GM12878 (cell line): ENCODE measurements around the gene C9orf50. TPM values are rescaled to one million over a fixed set of nuclear protein-coding genes. Genes with fewer than 3 reads are reported as not detected.

ENCODE experiments used
- ATAC-seq: fragments of 200-7000 bp; cut with Tn5 transposase; 3 replicates; pipeline ENCODE4 v1.9.1; 2020; ENCODE audit warnings: mild to moderate bottlenecking, moderate library complexity
- BruUV-seq: library from RNA; stranded (reverse); fragments of 400-500 nt; replicated peaks from 2 replicates; lab custom pipeline; 2021; lab: Mats Ljungman, UMichigan
- CTCF ChIA-PET: fragments of 300-600 bp; sonication (Branson Sonifier 250); formaldehyde crosslinking; extraction: SDS; loops from one replicate; lab custom pipeline; 2021; ENCODE audit warnings: inconsistent platforms; lab: Yijun Ruan, JAX
- POLR2A ChIA-PET: fragments of 350-600 bp; formaldehyde crosslinking; extraction: SDS; loops from one replicate; lab custom pipeline; 2021; ENCODE audit warnings: inconsistent platforms; lab: Charles Lee
- RAD21 ChIA-PET: fragments of 300-600 bp; sonication (Branson Sonifier 250); formaldehyde crosslinking; loops from one replicate; lab custom pipeline; 2023; ENCODE audit warnings: antibody characterized with exemption; ENCODE audit not compliant: unreplicated experiment; lab: Charles Lee
- SMC1A ChIA-PET: fragments of 300-600 bp; sonication (Branson Sonifier 250); formaldehyde crosslinking; loops from one replicate; lab custom pipeline; 2023; ENCODE audit not compliant: unreplicated experiment, uncharacterized antibody; lab: Charles Lee
- DNase-seq: peaks from one replicate; pipeline ENCODE4 v3.0.0-alpha.2; 2011; ENCODE audit warnings: low read depth, low spot score
- FAIRE-seq: peaks from 3 replicates; lab custom pipeline; 2011; peaks lifted over from hg19 to GRCh38; lab: Jason Lieb, UNC
- H2AFZ ChIP-seq: 2 replicates; pipeline ENCODE4 v1.6.0; 2011; ENCODE audit warnings: low read depth, low read length, control low read depth; ENCODE audit not compliant: control insufficient read depth
- H3K27ac ChIP-seq: 2 replicates; pipeline ENCODE4 v1.5.1; 2011; ENCODE audit warnings: control low read depth; ENCODE audit not compliant: control insufficient read depth, insufficient read depth
- H3K27me3 ChIP-seq, 2 experiments: replicated peaks in 1 of 2; 2 replicates each; pipeline versions ENCODE4 v1.6.0 to v1.6.1; 2011; ENCODE audit warnings: low read length in 1 of 2; ENCODE audit not compliant: control insufficient read depth in 2 of 2, insufficient read depth in 2 of 2
- H3K36me3 ChIP-seq, 2 experiments: 2 replicates each; pipeline ENCODE4 v1.5.1; 2011; ENCODE audit warnings: low read length in 1 of 2; ENCODE audit not compliant: control insufficient read depth in 2 of 2, insufficient read depth in 2 of 2
- H3K4me1 ChIP-seq: 2 replicates; pipeline ENCODE4 v1.6.1; 2011; ENCODE audit warnings: mild to moderate bottlenecking, low read length, moderate library complexity, mixed read lengths; ENCODE audit not compliant: control insufficient read depth, insufficient read depth
- H3K4me2 ChIP-seq: 2 replicates; pipeline ENCODE4 v1.6.0; 2011; ENCODE audit warnings: control low read depth; ENCODE audit not compliant: control insufficient read depth, insufficient read depth
- H3K4me3 ChIP-seq: fragments of 200-600 bp; sonication (generic); 2 replicates; pipeline ENCODE4 v1.5.1; 2016
- H3K79me2 ChIP-seq: 2 replicates; pipeline ENCODE4 v1.6.0; 2011; ENCODE audit warnings: low read length; ENCODE audit not compliant: control insufficient read depth, insufficient read depth
- H3K9ac ChIP-seq: 2 replicates; pipeline ENCODE4 v1.8.0; 2011; ENCODE audit warnings: low read length, control low read depth, mixed read lengths; ENCODE audit not compliant: control insufficient read depth, insufficient read depth
- H3K9me3 ChIP-seq: replicated peaks from 3 replicates; pipeline ENCODE4 v1.5.1; 2011; ENCODE audit warnings: mild to moderate bottlenecking, low read length; ENCODE audit not compliant: control insufficient read depth, insufficient read depth
- H4K20me1 ChIP-seq: 2 replicates; pipeline ENCODE4 v1.6.0; 2011; ENCODE audit not compliant: control insufficient read depth, insufficient read depth
- CEBPB ChIP-seq, 2 experiments: fragments of 150-350 bp in 1 of 2; IDR thresholded peaks; 2 replicates each; pipeline ENCODE4 v1.6.1; 2012 to 2014; ENCODE audit warnings: low read depth in 2 of 2, low read length in 2 of 2, borderline replicate concordance in 1 of 2, inconsistent platforms in 1 of 2
- CEBPZ ChIP-seq: fragments of 150-350 bp; IDR thresholded peaks from 2 replicates; pipeline ENCODE4 v1.6.1; 2016; ENCODE audit warnings: low read depth, low read length
- CTCF ChIP-seq, 3 experiments: IDR thresholded peaks in 2 of 3; conservative IDR thresholded peaks in 1 of 3; 2 replicates each; pipeline ENCODE4 v1.5.1; 2011; ENCODE audit warnings: low read depth in 3 of 3, low read length in 3 of 3, mild to moderate bottlenecking in 3 of 3, control low read depth in 2 of 3, moderate library complexity in 2 of 3, inconsistent platforms in 1 of 3, mixed read lengths in 1 of 3; ENCODE audit not compliant: control insufficient read depth in 2 of 3, insufficient read depth in 1 of 3; ENCODE audit errors: extremely low read depth in 1 of 3
- FOXM1 ChIP-seq: IDR thresholded peaks from 2 replicates; pipeline ENCODE4 v1.6.1; 2012; ENCODE audit warnings: low read depth, mild to moderate bottlenecking, inconsistent platforms, low read length, moderate library complexity
- GATAD2B ChIP-seq: fragments of 450-650 bp; conservative IDR thresholded peaks from 2 replicates; pipeline ENCODE4 v1.6.1; 2017; ENCODE audit warnings: low read depth, mild to moderate bottlenecking, moderate library complexity
- HDAC6 ChIP-seq: fragments of 200-600 bp; sonication (generic); IDR thresholded peaks from one replicate; pipeline ENCODE4 v1.8.0; 2017; ENCODE audit warnings: antibody characterized with exemption; ENCODE audit not compliant: unreplicated experiment
- HDGF ChIP-seq: fragments of 450-650 bp; IDR thresholded peaks from 2 replicates; pipeline ENCODE4 v1.6.1; 2016; ENCODE audit warnings: antibody characterized with exemption
- POLR2A ChIP-seq: IDR thresholded peaks from 2 replicates; pipeline ENCODE4 v1.6.1; 2011; ENCODE audit warnings: low read depth, mild to moderate bottlenecking, low read length
- SMAD5 ChIP-seq: IDR thresholded peaks from 2 replicates; pipeline ENCODE4 v1.6.1; 2016; ENCODE audit warnings: antibody characterized with exemption, low read depth
- SMARCA5 ChIP-seq: fragments of 450-650 bp; IDR thresholded peaks from 2 replicates; pipeline ENCODE4 v1.6.1; 2017; ENCODE audit warnings: mild to moderate bottlenecking
- SPI1 ChIP-seq: IDR thresholded peaks from 2 replicates; pipeline ENCODE4 v1.6.1; 2011; ENCODE audit warnings: low read depth, mild to moderate bottlenecking, low read length, moderate library complexity, borderline replicate concordance; ENCODE audit not compliant: insufficient read depth
- TAF1 ChIP-seq: IDR thresholded peaks from 2 replicates; pipeline ENCODE4 v1.6.1; 2011; ENCODE audit warnings: mild to moderate bottlenecking, low read depth, low read length, borderline replicate concordance
- TARDBP ChIP-seq: IDR thresholded peaks from 2 replicates; pipeline ENCODE4 v1.6.1; 2016; ENCODE audit warnings: borderline replicate concordance
- WRNIP1 ChIP-seq: IDR thresholded peaks from 2 replicates; pipeline ENCODE4 v1.6.1; 2011; ENCODE audit warnings: low read depth, low read length, improper control_type of control experiment, borderline replicate concordance
- ZBED1 ChIP-seq: IDR thresholded peaks from 2 replicates; pipeline ENCODE4 v1.6.1; 2016; ENCODE audit warnings: borderline replicate concordance
- WGBS: methylation state at CpG from one replicate; pipeline ENCODE4 v1.1.6; 2016; ENCODE audit warnings: low lambda C conversion rate; ENCODE audit not compliant: insufficient replicate concordance, insufficient coverage; ENCODE audit errors: missing lambda C conversion rate; 5-methylcytosine and 5-hydroxymethylcytosine counted together
- in situ Hi-C: fragments of 300-500 bp; cut with MboI; formaldehyde crosslinking; loops from 9 replicates; pipeline ENCODE4 v1.14.3; 2018; ENCODE audit warnings: mixed read lengths
- intact Hi-C: fragments of 100-400 bp; cut with micrococcal nuclease; formaldehyde crosslinking; loops from one replicate; pipeline ENCODE4 v1.14.2; 2022; ENCODE audit not compliant: unreplicated experiment
- polyA plus RNA-seq, 11 experiments: library from polyadenylated mRNA; depleted of rRNA in 4 of 11; unstranded in 6 of 11; stranded (reverse) in 5 of 11; fragments of >200 nt; fragmentation: Nextera tagmentation in 4 of 11; fragmentation: Illumina TruSeq in 1 of 11; extraction: Ambion mirVana in 4 of 11; extraction: Trizol in 1 of 11; gene quantifications; 1 replicate in 1 of 11; 2 replicates in 10 of 11; pipeline versions ENCODE4 v1.2.1 to v1.2.3, GENCODE V29; 2011 to 2016; ENCODE audit warnings: inconsistent platforms in 2 of 11, missing spikeins in 2 of 11, low read depth in 1 of 11
- total RNA-seq, 4 experiments: library from RNA; depleted of rRNA in 3 of 4; stranded (reverse); fragments of >200 nt in 3 of 4; fragmentation: Illumina TruSeq in 1 of 4; extraction: Trizol in 1 of 4; gene quantifications; 2 replicates each; pipeline versions ENCODE4 v1.2.1 to v1.2.3, GENCODE V29; 2013 to 2021

The C9orf50 gene
- total and polyA plus RNA-seq, 10 of the 15 experiments (the other 5 are each of a cell fraction or from before 2014, with no cell fraction given), result not detected

- TF ChIP-seq HDGF (no peak), WRNIP1 (no peak), SMAD5 (no peak)
Measured at GRCh38 chr9:129623331-129623730, 2.4 kb upstream of the C9orf50 start (continued).

DNA sequence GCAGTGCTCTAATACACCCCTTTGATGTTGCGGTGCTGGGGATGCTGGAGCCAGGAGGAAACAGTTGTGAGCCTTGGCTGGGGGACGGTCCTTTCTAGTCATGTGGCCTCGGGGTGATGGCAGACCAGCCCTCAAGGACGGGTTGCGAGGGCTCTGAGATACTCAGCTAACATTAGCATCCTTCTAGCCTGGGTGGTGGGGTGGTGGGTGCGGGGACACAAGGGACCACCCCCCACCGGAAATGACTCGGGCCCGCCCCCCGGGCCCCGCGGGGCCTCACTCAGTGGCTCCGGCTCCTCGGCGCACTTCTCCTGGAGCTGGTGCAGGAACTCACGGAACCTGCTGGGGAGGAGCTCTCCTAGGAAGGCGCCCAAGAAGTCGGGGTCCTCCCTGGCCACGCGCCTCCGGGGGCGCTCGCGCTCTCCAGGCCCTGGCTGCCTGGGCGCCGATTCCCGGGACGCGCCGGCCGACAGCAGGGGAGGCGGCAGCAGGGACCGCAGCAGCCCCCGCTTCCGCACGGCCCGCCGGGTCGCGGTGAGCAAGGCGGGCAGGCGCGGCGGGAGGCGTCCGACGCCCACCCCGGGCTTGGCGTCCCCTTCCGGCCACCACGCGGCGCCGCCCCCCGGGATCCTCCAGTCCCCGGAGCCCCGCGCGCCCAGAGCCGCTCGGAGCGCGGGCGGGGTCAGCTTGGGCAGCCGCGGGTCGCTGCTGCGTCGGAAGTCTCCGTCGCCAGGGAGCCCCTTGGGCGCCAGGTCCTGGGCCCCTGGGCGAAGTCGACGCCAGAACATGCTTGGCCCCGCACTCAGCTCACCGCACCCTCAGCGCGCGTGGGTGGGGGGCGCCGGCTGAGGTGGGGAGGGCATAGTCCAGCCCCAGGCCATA lies 873 bp downstream of the C9orf50 start:
- TF ChIP-seq TARDBP (no peak), CEBPZ (no peak), FOXM1 (no peak), SMARCA5 (no peak), ZBED1 (no peak), SPI1 (no peak), TAF1 (no peak), CEBPB (IDR thresholded peaks at IDR 0.05; ENCODE audit: borderline replicate concordance in 1 of 2, low read depth in 2 of 2, low read length in 2 of 2) (no peak), POLR2A (no peak), CTCF (IDR thresholded peaks at IDR 0.05 in 2 of 3, conservative IDR thresholded peaks at IDR 0.05 in 1 of 3; ENCODE audit: control insufficient read depth in 2 of 3, extremely low read depth in 1 of 3, insufficient read depth in 1 of 3, low read depth in 3 of 3, low read length in 3 of 3) (no peak), GATAD2B (no peak), HDAC6 (no peak)
- SMC1A ChIA-PET, result no interaction called here
- in situ Hi-C loops, result no loop called here
- no TSS peak for BruUV-seq
- H3K9me3 ChIP-seq, result no peaks in the 10 kb centered on the region
- no peak overlapping the region for H3K27ac ChIP-seq
- no peak overlapping the region for H3K4me2 ChIP-seq
- H2AFZ ChIP-seq, result no peak overlapping the region
- no peak overlapping the region for H3K4me3 ChIP-seq
- DNase-seq, result no peak
- no peak overlapping the region for H3K9ac ChIP-seq
- no peaks in the 10 kb centered on the region for H3K79me2 ChIP-seq
- no peaks in the 10 kb centered on the region for H3K36me3 ChIP-seq
- CTCF ChIA-PET, result interaction anchor here (0.9 to 2.5 kb wide), 5 partner anchors 9 to 488 kb away, joined by 3 to 10 read pairs (median 8); no protein-coding TSS in a partner anchor
- intact Hi-C loops, result loop anchor here (10.0 kb wide), 1 partner anchor 445 kb away; the partner anchor contains the start of gene IER5L
- POLR2A ChIA-PET, result interaction anchor here (0.7 kb wide), 1 partner anchor 477 kb away, joined by 3 read pairs; no protein-coding TSS in a partner anchor
- H3K4me1 ChIP-seq, result peaks cover 6% of the 10 kb centered on the region
- no peak for ATAC-seq
- H3K27me3 ChIP-seq, result peaks cover 6 to 11% of the 10 kb centered on the region in 2 experiments
- FAIRE-seq, result no peak
- no peaks in the 10 kb centered on the region; the same call in 1 of the 2 replicates for H4K20me1 ChIP-seq
- 10% methylated on average over 35 of the region's 82 CpGs for WGBS
- RAD21 ChIA-PET, result interaction anchor here (0.9 kb wide), 1 partner anchor 446 kb away, joined by 5 read pairs; no protein-coding TSS in a partner anchor
